HepG2 (cell line): ENCODE measurements around the gene TCF25. TPM values are rescaled to one million over a fixed set of nuclear protein-coding genes. Genes with fewer than 3 reads are reported as not detected.

Experiments
- ATAC-seq: fragments of 200-7000 bp; cut with Tn5 transposase; 3 replicates; pipeline ENCODE4 v1.9.1; 2020; ENCODE audit warnings: mild to moderate bottlenecking, moderate library complexity
- BruUV-seq: library from RNA; stranded (reverse); fragments of 400-500 nt; replicated peaks from 2 replicates; lab custom pipeline; 2021; lab: Mats Ljungman, UMichigan
- CTCF ChIA-PET: fragments of 300-600 bp; formaldehyde crosslinking; extraction: SDS; loops from one replicate; lab custom pipeline; 2021; ENCODE audit warnings: low total read pairs, inconsistent platforms, low intra/inter-chr PET ratio; lab: Yijun Ruan, JAX
- POLR2A ChIA-PET: fragments of 350-600 bp; sonication (Branson Sonifier 250); formaldehyde crosslinking; loops from one replicate; lab custom pipeline; 2020; ENCODE audit warnings: antibody characterized with exemption, inconsistent platforms; lab: Yijun Ruan, JAX
- DNase-seq: peaks from one replicate; pipeline ENCODE4 v3.0.0-alpha.2; 2015; ENCODE audit warnings: low spot score
- FAIRE-seq: peaks from 3 replicates; lab custom pipeline; 2011; peaks lifted over from hg19 to GRCh38; lab: Jason Lieb, UNC
- H2AFZ ChIP-seq: one replicate; pipeline ENCODE4 v1.6.1; 2011; ENCODE audit warnings: low read length, inconsistent platforms
- H3K27ac ChIP-seq: fragments of 300-600 bp; 3 replicates; pipeline ENCODE4 v1.8.0; 2011; ENCODE audit warnings: mixed run types, mild to moderate bottlenecking, mixed read lengths, low read length, inconsistent platforms; ENCODE audit not compliant: insufficient read depth; ENCODE audit errors: extremely low read length
- H3K27me3 ChIP-seq, 2 experiments: fragments of 200-600 bp in 1 of 2; 2 replicates in 1 of 2; 3 replicates in 1 of 2; pipeline versions ENCODE4 v1.6.0 to v1.8.0; 2011; ENCODE audit warnings: low read length in 2 of 2, mild to moderate bottlenecking in 2 of 2, moderate library complexity in 2 of 2, inconsistent platforms in 1 of 2; ENCODE audit not compliant: insufficient read depth in 2 of 2, control insufficient read depth in 1 of 2
- H3K36me3 ChIP-seq, 2 experiments: fragments of 200-600 bp in 1 of 2; replicated peaks in 1 of 2; 2 replicates in 1 of 2; 3 replicates in 1 of 2; pipeline versions ENCODE4 v1.5.1 to v1.8.0; 2011; ENCODE audit warnings: low read length in 2 of 2, inconsistent platforms in 1 of 2; ENCODE audit not compliant: insufficient read depth in 2 of 2, control insufficient read depth in 1 of 2
- H3K4me1 ChIP-seq: 2 replicates; pipeline ENCODE4 v1.5.1; 2012; ENCODE audit warnings: low read length, inconsistent platforms; ENCODE audit not compliant: insufficient read depth
- H3K4me2 ChIP-seq: 2 replicates; pipeline ENCODE4 v1.6.0; 2011; ENCODE audit warnings: low read depth, low read length, inconsistent platforms
- H3K4me3 ChIP-seq, 3 experiments: fragments of 200-600 bp in 1 of 3; sonication (generic), shearing (Covaris generic) in 1 of 3; replicated peaks in 1 of 3; 2 replicates each; pipeline ENCODE4 v1.5.1; 2011 to 2016; ENCODE audit warnings: low read length in 3 of 3, inconsistent platforms in 2 of 3, low read depth in 2 of 3, mild to moderate bottlenecking in 2 of 3, control low read depth in 1 of 3, mixed read lengths in 1 of 3; ENCODE audit not compliant: insufficient read depth in 1 of 3
- H3K79me2 ChIP-seq: one replicate; pipeline ENCODE4 v1.6.1; 2011; ENCODE audit warnings: low read length, inconsistent platforms; ENCODE audit not compliant: insufficient read depth
- H3K9ac ChIP-seq: 2 replicates; pipeline ENCODE4 v1.6.0; 2011; ENCODE audit warnings: mild to moderate bottlenecking, low read depth, low read length, inconsistent platforms; ENCODE audit not compliant: insufficient read depth
- H3K9me3 ChIP-seq: 2 replicates; pipeline ENCODE4 v1.5.1; 2012; ENCODE audit warnings: mild to moderate bottlenecking, low read length
- H4K20me1 ChIP-seq: 2 replicates; pipeline ENCODE4 v1.6.0; 2011; ENCODE audit warnings: inconsistent platforms, mild to moderate bottlenecking, low read length, moderate library complexity; ENCODE audit not compliant: insufficient read depth
- HES4 ChIP-seq: sonication (generic); formaldehyde crosslinking; IDR thresholded peaks from 2 replicates; pipeline ENCODE4 v1.9.0; 2021; ENCODE audit warnings: mild to moderate bottlenecking, missing genetic modification reagents, borderline replicate concordance
- KLF11 ChIP-seq: IDR thresholded peaks from 2 replicates; pipeline ENCODE4 v1.6.1; 2016; ENCODE audit warnings: missing compliant biosample characterization
- NFKBIZ ChIP-seq: IDR thresholded peaks from 2 replicates; pipeline ENCODE4 v1.6.1; 2018; ENCODE audit warnings: missing genetic modification reagents, missing compliant biosample characterization
- PAF1 ChIP-seq: IDR thresholded peaks from 2 replicates; pipeline ENCODE4 v1.6.1; 2016; ENCODE audit warnings: missing genetic modification reagents, missing compliant biosample characterization
- PHF20 ChIP-seq: sonication (generic); formaldehyde crosslinking; IDR thresholded peaks from 2 replicates; pipeline ENCODE4 v1.5.0; 2020; ENCODE audit warnings: mild to moderate bottlenecking, missing genetic modification reagents
- SP1 ChIP-seq, 2 experiments: fragments of 450-650 bp in 1 of 2; sonication (generic) in 1 of 2; formaldehyde crosslinking in 1 of 2; IDR thresholded peaks; 2 replicates each; pipeline versions ENCODE4 v1.4.0 to v1.6.1; 2016 to 2020; ENCODE audit warnings: missing genetic modification reagents in 1 of 2
- TCF7 ChIP-seq: sonication (generic); IDR thresholded peaks from 2 replicates; pipeline ENCODE4 v1.6.1; 2016; ENCODE audit warnings: antibody characterized with exemption, low read depth
- ZFP90 ChIP-seq: sonication (generic); formaldehyde crosslinking; IDR thresholded peaks from 2 replicates; pipeline ENCODE4 v1.8.0; 2022; ENCODE audit warnings: missing genetic modification reagents, mild to moderate bottlenecking, inconsistent platforms, borderline replicate concordance
- ZNF230 ChIP-seq: sonication (generic); formaldehyde crosslinking; IDR thresholded peaks from 2 replicates; pipeline ENCODE4 v1.4.0; 2020; ENCODE audit warnings: mild to moderate bottlenecking, missing genetic modification reagents
- ZNF296 ChIP-seq: sonication (generic); formaldehyde crosslinking; conservative IDR thresholded peaks from 2 replicates; pipeline ENCODE4 v1.5.0; 2020; ENCODE audit warnings: mild to moderate bottlenecking, missing genetic modification reagents
- ZNF326 ChIP-seq: sonication (generic); formaldehyde crosslinking; IDR thresholded peaks from 2 replicates; pipeline ENCODE4 v1.4.0; 2020; ENCODE audit warnings: missing genetic modification reagents, borderline replicate concordance
- ZNF354B ChIP-seq: sonication (generic); formaldehyde crosslinking; IDR thresholded peaks from 2 replicates; pipeline ENCODE4 v1.8.0; 2022; ENCODE audit warnings: mild to moderate bottlenecking, missing genetic modification reagents
- ZSCAN25 ChIP-seq: sonication (generic); formaldehyde crosslinking; IDR thresholded peaks from 2 replicates; pipeline ENCODE4 v1.8.0; 2022; ENCODE audit warnings: mild to moderate bottlenecking, missing genetic modification reagents
- WGBS: methylation state at CpG from one replicate; pipeline ENCODE4 v1.1.6; 2017; ENCODE audit warnings: low lambda C conversion rate; 5-methylcytosine and 5-hydroxymethylcytosine counted together
- in situ Hi-C: cut with HindIII; loops from 2 replicates; pipeline ENCODE4 v1.10.0; 2017; ENCODE audit warnings: low pct_unique_long_range_greater_than_20kb; ENCODE audit not compliant: extremely low pct_ligation_motif_present
- intact Hi-C: fragments of 100-400 bp; cut with micrococcal nuclease; formaldehyde crosslinking; loops from one replicate; pipeline ENCODE4 v1.10.0; 2022; ENCODE audit not compliant: unreplicated experiment
- polyA plus RNA-seq, 8 experiments: library from polyadenylated mRNA; depleted of rRNA in 3 of 8; stranded (reverse) in 7 of 8; unstranded in 1 of 8; fragments of >200 nt; fragmentation: Illumina TruSeq in 4 of 8; extraction: Trizol in 4 of 8; gene quantifications; 2 replicates each; pipeline versions ENCODE4 v1.2.1 to v1.2.3, GENCODE V29; 2011 to 2016; ENCODE audit warnings: low read depth in 4 of 8, missing spikeins in 1 of 8, mixed read lengths in 1 of 8; ENCODE audit not compliant: insufficient read depth in 1 of 8
- total RNA-seq, 5 experiments: library from RNA; depleted of rRNA; stranded (reverse); fragments of >200 nt; fragmentation: Illumina TruSeq; extraction: Trizol; gene quantifications; 2 replicates each; pipeline ENCODE4 v1.2.3, GENCODE V29; 2016; ENCODE audit warnings: low read depth in 1 of 5
- TF ChIP-seq, protein P1 (sequence below): sonication (generic); formaldehyde crosslinking; IDR thresholded peaks from 2 replicates; pipeline ENCODE4 v1.4.0; 2020; ENCODE audit warnings: low read depth, missing genetic modification reagents
- TF ChIP-seq, protein P2 (sequence below): sonication (generic); formaldehyde crosslinking; IDR thresholded peaks from 2 replicates; pipeline ENCODE4 v1.5.0; 2020; ENCODE audit warnings: mild to moderate bottlenecking, missing genetic modification reagents
- TF ChIP-seq, protein P3 (sequence below): sonication (generic); formaldehyde crosslinking; IDR thresholded peaks from 2 replicates; pipeline ENCODE4 v1.4.0; 2020; ENCODE audit warnings: mild to moderate bottlenecking, missing genetic modification reagents

TCF25 gene
- total and polyA plus RNA-seq, 2 of the 13 experiments (the other 11 are each of a cell fraction or from before 2014, with no cell fraction given), result 138 to 206 TPM

DNA sequence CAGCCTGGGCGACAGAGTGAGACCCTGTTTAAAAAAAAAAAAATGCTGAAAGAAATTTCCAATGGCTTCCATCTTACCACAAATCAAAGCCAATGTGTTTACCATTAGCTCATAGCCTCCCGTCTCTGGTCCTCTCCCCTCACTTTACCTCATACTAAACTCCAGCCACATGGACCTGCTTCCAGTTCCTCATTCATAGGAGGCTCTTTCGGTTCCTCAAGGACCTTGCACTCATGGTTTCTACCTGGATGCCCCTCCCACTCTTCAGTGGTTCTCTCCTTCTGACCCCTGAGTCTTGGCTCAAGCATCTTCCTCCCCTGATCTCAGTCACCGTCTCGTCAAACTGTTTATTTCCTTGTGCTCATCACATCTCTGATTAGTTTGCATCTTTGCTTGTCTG is 71.4 kb downstream of the TCF25 start:
- Histone ChIP-seq H3K27ac (no peak overlapping the region), H3K79me2 (peaks cover 8% of the 10 kb centered on the region), H3K9ac (no peak overlapping the region), H3K27me3 (peaks cover 0 to 36% of the 10 kb centered on the region in 2 experiments; a peak in 4 of 5 replicates), H3K36me3 (no peaks in the 10 kb centered on the region), H3K9me3 (no peaks in the 10 kb centered on the region), H3K4me3 (no peak overlapping the region), H4K20me1 (no peaks in the 10 kb centered on the region), H3K4me2 (no peak overlapping the region), H2AFZ (no peak overlapping the region), H3K4me1 (peaks cover 23% of the 10 kb centered on the region)
- FAIRE-seq (no peak), DNase-seq (no peak), ATAC-seq (no peak)
- WGBS, result 21% methylated on average over 5 of the region's 5 CpGs
- intact Hi-C loops, result no loop called here
- in situ Hi-C loops, result no loop called here
- ChIA-PET POLR2A (interaction anchor here (2.5 kb wide), 1 partner anchor 22 kb away, joined by 11 read pairs; the partner anchor contains the start of gene TUBB3), CTCF (no interaction called here)
- no TSS peak for BruUV-seq
- no peak for TF ChIP-seq HES4
- TF ChIP-seq PAF1, result no peak
- TF ChIP-seq, protein P1, sequence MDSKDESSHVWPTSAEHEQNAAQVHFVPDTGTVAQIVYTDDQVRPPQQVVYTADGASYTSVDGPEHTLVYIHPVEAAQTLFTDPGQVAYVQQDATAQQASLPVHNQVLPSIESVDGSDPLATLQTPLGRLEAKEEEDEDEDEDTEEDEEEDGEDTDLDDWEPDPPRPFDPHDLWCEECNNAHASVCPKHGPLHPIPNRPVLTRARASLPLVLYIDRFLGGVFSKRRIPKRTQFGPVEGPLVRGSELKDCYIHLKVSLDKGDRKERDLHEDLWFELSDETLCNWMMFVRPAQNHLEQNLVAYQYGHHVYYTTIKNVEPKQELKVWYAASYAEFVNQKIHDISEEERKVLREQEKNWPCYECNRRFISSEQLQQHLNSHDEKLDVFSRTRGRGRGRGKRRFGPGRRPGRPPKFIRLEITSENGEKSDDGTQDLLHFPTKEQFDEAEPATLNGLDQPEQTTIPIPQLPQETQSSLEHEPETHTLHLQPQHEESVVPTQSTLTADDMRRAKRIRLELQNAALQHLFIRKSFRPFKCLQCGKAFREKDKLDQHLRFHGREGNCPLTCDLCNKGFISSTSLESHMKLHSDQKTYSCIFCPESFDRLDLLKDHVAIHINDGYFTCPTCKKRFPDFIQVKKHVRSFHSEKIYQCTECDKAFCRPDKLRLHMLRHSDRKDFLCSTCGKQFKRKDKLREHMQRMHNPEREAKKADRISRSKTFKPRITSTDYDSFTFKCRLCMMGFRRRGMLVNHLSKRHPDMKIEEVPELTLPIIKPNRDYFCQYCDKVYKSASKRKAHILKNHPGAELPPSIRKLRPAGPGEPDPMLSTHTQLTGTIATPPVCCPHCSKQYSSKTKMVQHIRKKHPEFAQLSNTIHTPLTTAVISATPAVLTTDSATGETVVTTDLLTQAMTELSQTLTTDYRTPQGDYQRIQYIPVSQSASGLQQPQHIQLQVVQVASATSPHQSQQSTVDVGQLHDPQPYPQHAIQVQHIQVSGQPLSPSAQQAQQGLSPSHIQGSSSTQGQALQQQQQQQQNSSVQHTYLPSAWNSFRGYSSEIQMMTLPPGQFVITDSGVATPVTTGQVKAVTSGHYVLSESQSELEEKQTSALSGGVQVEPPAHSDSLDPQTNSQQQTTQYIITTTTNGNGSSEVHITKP (CRISPR knock-in tag), result no peak
- TF ChIP-seq SP1 (IDR thresholded peaks at IDR 0.05), result no peak
- no peak for TF ChIP-seq SP1 (CRISPR knock-in tag; IDR thresholded peaks at IDR 0.05)
- no peak for TF ChIP-seq KLF11 (CRISPR knock-in tag)
- no peak for TF ChIP-seq ZNF326
- no peak for TF ChIP-seq ZSCAN25 (CRISPR knock-in tag)
- TF ChIP-seq TCF7, result no peak
- no peak for TF ChIP-seq ZNF230 (CRISPR knock-in tag)
- TF ChIP-seq, protein P2, sequence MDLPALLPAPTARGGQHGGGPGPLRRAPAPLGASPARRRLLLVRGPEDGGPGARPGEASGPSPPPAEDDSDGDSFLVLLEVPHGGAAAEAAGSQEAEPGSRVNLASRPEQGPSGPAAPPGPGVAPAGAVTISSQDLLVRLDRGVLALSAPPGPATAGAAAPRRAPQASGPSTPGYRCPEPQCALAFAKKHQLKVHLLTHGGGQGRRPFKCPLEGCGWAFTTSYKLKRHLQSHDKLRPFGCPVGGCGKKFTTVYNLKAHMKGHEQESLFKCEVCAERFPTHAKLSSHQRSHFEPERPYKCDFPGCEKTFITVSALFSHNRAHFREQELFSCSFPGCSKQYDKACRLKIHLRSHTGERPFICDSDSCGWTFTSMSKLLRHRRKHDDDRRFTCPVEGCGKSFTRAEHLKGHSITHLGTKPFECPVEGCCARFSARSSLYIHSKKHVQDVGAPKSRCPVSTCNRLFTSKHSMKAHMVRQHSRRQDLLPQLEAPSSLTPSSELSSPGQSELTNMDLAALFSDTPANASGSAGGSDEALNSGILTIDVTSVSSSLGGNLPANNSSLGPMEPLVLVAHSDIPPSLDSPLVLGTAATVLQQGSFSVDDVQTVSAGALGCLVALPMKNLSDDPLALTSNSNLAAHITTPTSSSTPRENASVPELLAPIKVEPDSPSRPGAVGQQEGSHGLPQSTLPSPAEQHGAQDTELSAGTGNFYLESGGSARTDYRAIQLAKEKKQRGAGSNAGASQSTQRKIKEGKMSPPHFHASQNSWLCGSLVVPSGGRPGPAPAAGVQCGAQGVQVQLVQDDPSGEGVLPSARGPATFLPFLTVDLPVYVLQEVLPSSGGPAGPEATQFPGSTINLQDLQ (CRISPR knock-in tag), result no peak
- TF ChIP-seq ZFP90, result no peak
- TF ChIP-seq ZNF296 (CRISPR knock-in tag), result no peak
- TF ChIP-seq PHF20 (CRISPR knock-in tag), result no peak
- TF ChIP-seq ZNF354B (CRISPR knock-in tag), result no peak
- TF ChIP-seq, protein P3, sequence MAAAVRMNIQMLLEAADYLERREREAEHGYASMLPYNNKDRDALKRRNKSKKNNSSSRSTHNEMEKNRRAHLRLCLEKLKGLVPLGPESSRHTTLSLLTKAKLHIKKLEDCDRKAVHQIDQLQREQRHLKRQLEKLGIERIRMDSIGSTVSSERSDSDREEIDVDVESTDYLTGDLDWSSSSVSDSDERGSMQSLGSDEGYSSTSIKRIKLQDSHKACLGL (CRISPR knock-in tag), result no peak
- no peak for TF ChIP-seq NFKBIZ (CRISPR knock-in tag)
